ENCODE results near the gene C7orf33. TPM values are rescaled to one million over a fixed set of nuclear protein-coding genes. Genes with fewer than 3 reads are reported as not detected.

The C7orf33 gene
- total and polyA plus RNA-seq, 2 of the 8 experiments (the other 6 are each of a cell fraction or from before 2014, with no cell fraction given), result not detected

DNA sequence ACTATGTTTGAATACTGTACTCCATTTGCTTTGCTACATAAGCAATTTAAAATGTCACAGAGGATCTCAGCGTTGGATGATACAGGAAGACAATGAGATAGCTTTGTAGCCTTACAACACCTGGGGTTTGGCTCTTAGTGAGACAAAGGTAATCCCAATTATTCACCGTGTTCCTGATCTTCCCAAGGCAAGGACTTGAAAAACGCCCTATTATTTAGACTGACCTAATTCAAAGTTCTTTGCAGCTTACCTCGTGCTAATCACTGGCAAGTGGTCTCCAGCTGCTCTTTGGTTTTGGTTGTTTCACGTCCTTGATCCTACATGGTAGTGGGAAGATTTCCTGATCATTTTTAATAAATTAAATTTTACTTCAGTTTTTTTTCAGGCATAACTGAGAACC is 23.0 kb upstream of the C7orf33 start:
- no peaks in the 10 kb centered on the region for H3K36me3 ChIP-seq (ENCODE audit: control insufficient read depth in 2 of 4, insufficient read depth in 4 of 4, low read length in 3 of 4)
- no peak overlapping the region for H3K4ac ChIP-seq (replicated peaks; ENCODE audit: insufficient read length, low read depth, low read length)
- POLR2A ChIA-PET (ENCODE audit: partially characterized antibody), result no interaction called here
- H2BK12ac ChIP-seq (ENCODE audit: low read depth, low read length), result no peak overlapping the region
- no peak overlapping the region for H2BK5ac ChIP-seq (ENCODE audit: low read depth, low read length)
- H3K4me3 ChIP-seq (ENCODE audit: extremely low read depth in 1 of 4, insufficient read depth in 2 of 4, low read depth in 3 of 4, low read length in 4 of 4), result no peak overlapping the region
- WGBS, 2 experiments (ENCODE audit: extremely low coverage in 1 of 2, insufficient coverage in 1 of 2, insufficient read length in 1 of 2, insufficient replicate concordance in 2 of 2, low coverage in 1 of 2, low lambda C conversion rate in 2 of 2, missing lambda C conversion rate in 1 of 2), result 19% methylated on average over 5 of the region's 5 CpGs; no CpG with 5 or more reads in 1 of the 2 experiments
- H2BK20ac ChIP-seq (ENCODE audit: low read length), result no peak overlapping the region
- 0 out of 4 replicates have a peak, but pooled peaks cover 0 to 2% of the 10 kb centered on the region in 2 experiments for H3K9me3 ChIP-seq (ENCODE audit: insufficient read depth in 2 of 2, low read depth in 1 of 2, low read length in 1 of 2)
- H3K23ac ChIP-seq (ENCODE audit: insufficient read length), result no peak overlapping the region
- H3K27me3 ChIP-seq (replicated peaks in 1 of 4; ENCODE audit: control insufficient read depth in 3 of 4, extremely low read depth in 1 of 4, insufficient read depth in 3 of 4, low read length in 3 of 4), result no peaks in the 10 kb centered on the region
- H2AFZ ChIP-seq (ENCODE audit: low read length), result no peak overlapping the region
- no peak overlapping the region for H2BK15ac ChIP-seq (ENCODE audit: low read length)
- peaks cover 0 to 6% (median under 1%) of the 10 kb centered on the region in 4 experiments; a peak in 2 of 7 replicates for H3K4me1 ChIP-seq (replicated peaks in 1 of 4; ENCODE audit: control insufficient read depth in 3 of 4, insufficient read depth in 4 of 4, low read length in 3 of 4)
- no peaks in the 10 kb centered on the region for H3K79me1 ChIP-seq (ENCODE audit: low read depth, low read length)
- H2BK120ac ChIP-seq (replicated peaks; ENCODE audit: low read depth, low read length), result no peak overlapping the region
- H4K5ac ChIP-seq (ENCODE audit: insufficient read length, low read depth, low read length), result no peak overlapping the region
- no peak overlapping the region for H3K56ac ChIP-seq (replicated peaks; ENCODE audit: insufficient read length, low read depth, low read length)
- no peak overlapping the region for H3K27ac ChIP-seq (ENCODE audit: low read depth, low read length)
- CTCF ChIA-PET (ENCODE audit: partially characterized antibody), result interaction anchor here (0.9 to 1.1 kb wide), 2 partner anchors 8 to 39 kb away, joined by 3 to 5 read pairs; no protein-coding TSS in a partner anchor
- no peak overlapping the region for H4K8ac ChIP-seq (ENCODE audit: extremely low read depth, insufficient read depth, low read length)
- peak overlapping the region in 1 of 2 experiments; percentile 17; a peak in 1 of 4 replicates for H3K4me2 ChIP-seq (ENCODE audit: insufficient read depth in 1 of 2, low read depth in 2 of 2, low read length in 2 of 2)
- H3K9ac ChIP-seq (replicated peaks in 1 of 4; ENCODE audit: extremely low read depth in 1 of 4, low read depth in 3 of 4, low read length in 3 of 4), result no peak overlapping the region
- no peak overlapping the region for H4K91ac ChIP-seq (replicated peaks; ENCODE audit: insufficient read length, low read length)
- H4K20me1 ChIP-seq (replicated peaks in 1 of 2; ENCODE audit: control insufficient read depth in 1 of 2, insufficient read depth in 2 of 2, low read length in 2 of 2), result no peaks in the 10 kb centered on the region
- H2AK5ac ChIP-seq (ENCODE audit: low read depth, low read length), result no peak overlapping the region
- no peak overlapping the region for H3K18ac ChIP-seq (ENCODE audit: extremely low read depth, low read length)
- no peaks in the 10 kb centered on the region for H3K79me2 ChIP-seq (ENCODE audit: control insufficient read depth in 1 of 2, insufficient read depth in 2 of 2, low read length in 2 of 2)
- H3K14ac ChIP-seq (ENCODE audit: insufficient read length), result no peak overlapping the region
- FAIRE-seq (no peak), DNase-seq (ENCODE audit: low read depth in 1 of 2, low spot score in 2 of 2) (no peak)
- no peaks in the 10 kb centered on the region for H3K23me2 ChIP-seq (ENCODE audit: low read depth, low read length)
- TF ChIP-seq, protein P1, sequence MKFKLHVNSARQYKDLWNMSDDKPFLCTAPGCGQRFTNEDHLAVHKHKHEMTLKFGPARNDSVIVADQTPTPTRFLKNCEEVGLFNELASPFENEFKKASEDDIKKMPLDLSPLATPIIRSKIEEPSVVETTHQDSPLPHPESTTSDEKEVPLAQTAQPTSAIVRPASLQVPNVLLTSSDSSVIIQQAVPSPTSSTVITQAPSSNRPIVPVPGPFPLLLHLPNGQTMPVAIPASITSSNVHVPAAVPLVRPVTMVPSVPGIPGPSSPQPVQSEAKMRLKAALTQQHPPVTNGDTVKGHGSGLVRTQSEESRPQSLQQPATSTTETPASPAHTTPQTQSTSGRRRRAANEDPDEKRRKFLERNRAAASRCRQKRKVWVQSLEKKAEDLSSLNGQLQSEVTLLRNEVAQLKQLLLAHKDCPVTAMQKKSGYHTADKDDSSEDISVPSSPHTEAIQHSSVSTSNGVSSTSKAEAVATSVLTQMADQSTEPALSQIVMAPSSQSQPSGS (IDR thresholded peaks at IDR 0.05; ENCODE audit: low read length), result 0 out of 2 replicates have a peak, but pooled peaks have one; percentile 38
- TF ChIP-seq NANOG (IDR thresholded peaks at IDR 0.05; ENCODE audit: insufficient read depth, low read depth, low read length, poor library complexity, severe bottlenecking) (peak; percentile 97), POLR2A (IDR thresholded peaks at IDR 0.05; ENCODE audit: control extremely low read depth in 1 of 2, low read depth in 2 of 2, low read length in 2 of 2) (no peak), SUZ12 (IDR thresholded peaks at IDR 0.05; ENCODE audit: low read length) (no peak), BCL11A (IDR thresholded peaks at IDR 0.05; ENCODE audit: low read depth in 2 of 2, low read length in 2 of 2) (peak in 1 of 2 experiments; percentile 93), BRCA1 (IDR thresholded peaks at IDR 0.05; ENCODE audit: low read depth, low read length) (no peak), YY1 (IDR thresholded peaks at IDR 0.05; ENCODE audit: low read depth, low read length) (no peak)
- TF ChIP-seq, protein P2, sequence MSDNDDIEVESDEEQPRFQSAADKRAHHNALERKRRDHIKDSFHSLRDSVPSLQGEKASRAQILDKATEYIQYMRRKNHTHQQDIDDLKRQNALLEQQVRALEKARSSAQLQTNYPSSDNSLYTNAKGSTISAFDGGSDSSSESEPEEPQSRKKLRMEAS (IDR thresholded peaks at IDR 0.05), result 0 out of 2 replicates have a peak, but pooled peaks have one; percentile 50

Measured in H1 (cell line).